Hypothalamus (tissue), 51 donors: ENCODE data around the gene FRMD5.
A peak's percentile ranks its signal among the peaks of the same experiment; 100 is the strongest.

ENCODE experiments used
- DNase-seq, 51 donors: peaks; one replicate each; lab custom pipeline; 2025; lab: John Stamatoyannopoulos, UW

FRMD5 gene

DNA sequence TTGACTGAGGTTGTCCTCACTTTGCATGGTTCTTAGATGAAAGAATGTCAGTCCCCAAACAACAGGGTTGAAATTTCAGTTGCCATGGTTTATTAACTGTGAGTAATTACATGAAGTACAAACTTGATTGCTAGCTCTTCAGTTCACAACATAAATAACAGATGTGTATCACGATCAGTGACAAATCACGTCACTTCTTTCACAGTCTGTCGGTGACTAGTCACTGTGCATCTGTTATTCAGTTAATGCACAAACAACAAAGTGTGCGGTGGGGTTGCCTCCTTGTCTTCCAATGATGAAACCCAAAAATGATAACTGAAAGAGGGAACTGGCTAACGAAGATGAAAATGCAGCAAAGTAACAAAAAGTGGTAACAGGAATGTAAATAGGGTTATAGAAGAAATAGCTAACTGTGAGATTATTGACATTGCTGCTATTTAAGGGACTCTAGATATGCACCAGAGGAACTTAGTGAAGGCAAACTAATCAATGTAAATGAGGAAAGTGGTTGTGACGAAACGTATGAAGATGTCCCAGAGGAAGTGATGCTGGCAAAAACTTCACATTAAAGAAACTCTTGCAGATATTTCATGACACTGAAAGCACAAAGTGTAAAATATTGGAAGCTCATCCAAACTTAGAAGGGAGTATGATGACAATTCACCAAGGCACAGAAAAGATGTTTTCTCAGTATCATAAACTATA lies 208.9 kb downstream of the FRMD5 start:
- peak in 1 of 51 donors; percentile 4 for DNase-seq

DNA sequence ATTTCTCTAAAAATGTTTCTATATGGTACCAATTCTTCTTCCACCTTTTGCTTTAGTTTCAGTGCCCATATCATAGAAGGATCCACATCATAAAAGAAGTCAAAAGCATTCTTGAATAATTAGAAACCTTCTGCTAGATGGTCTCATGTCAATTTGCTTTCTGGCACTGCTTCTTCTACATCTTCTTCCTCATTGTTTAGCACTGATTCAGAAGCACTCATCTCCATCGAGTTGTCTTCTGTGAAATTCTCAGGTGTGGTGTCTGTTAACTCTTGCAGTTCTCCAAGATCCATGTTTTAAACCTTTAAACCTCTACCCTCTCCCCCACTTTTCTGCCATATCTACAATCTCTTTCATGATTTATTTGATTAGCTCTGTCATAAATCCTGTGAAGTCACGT lies 213.5 kb downstream of the FRMD5 start:
- DNase-seq, result no peak

DNA sequence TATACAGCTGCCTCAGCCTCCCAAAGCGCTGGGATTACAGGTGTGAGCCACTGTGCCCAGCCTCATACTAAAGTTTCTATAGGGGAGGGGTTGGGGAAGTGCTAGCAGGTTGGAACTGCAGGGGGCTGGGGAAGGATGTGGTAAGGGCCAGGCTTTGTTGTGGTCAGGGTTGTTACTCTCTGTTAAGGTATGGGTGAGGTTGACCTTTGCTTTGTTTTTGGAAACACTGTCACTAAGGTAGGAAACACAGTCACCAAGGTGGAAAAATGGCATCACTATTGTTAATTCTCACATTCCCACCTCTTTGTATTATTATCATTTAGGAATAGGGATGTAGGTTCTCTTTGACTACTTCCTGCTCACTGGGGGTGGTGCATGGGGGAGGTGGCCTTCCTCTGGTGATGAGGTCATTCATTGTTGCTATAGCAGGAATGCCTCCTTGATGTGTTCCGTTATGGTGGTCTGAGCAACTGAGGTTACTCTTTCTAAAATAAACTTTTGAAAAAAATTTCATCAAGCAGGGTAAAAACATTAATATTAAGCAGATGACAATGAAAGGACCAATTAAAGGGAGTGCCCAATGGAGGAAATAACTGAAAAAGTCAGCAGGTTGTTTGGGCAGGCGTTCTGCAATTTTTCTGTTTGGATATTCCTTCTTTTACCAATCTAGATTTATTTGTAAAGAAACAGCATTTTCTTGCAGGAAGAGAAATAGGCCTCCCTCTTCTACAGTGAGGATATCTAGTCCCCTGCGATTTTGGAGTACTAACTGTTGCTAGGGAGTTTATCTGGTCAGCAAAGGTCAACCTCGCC lies 217.8 kb downstream of the FRMD5 start:
- DNase-seq, result no peak

DNA sequence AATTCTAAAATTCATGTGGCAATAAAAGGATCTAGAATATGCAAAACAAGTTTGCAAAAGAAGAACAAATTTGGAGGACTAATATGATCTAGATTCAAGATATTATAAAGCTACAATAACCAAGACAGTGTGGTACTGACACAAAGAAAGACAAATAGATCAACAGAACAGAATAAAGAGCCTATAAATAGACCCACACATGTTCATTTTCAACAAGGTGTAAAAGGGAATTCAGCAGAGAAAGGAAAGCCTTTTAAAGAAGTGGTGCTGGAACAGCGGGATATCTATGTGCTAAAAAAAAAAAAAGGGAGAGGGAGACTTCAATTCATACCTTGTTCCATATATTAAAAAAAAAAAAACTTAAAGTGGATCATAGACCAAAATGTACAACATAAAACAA lies 219.3 kb downstream of the FRMD5 start:
- no peak for DNase-seq

DNA sequence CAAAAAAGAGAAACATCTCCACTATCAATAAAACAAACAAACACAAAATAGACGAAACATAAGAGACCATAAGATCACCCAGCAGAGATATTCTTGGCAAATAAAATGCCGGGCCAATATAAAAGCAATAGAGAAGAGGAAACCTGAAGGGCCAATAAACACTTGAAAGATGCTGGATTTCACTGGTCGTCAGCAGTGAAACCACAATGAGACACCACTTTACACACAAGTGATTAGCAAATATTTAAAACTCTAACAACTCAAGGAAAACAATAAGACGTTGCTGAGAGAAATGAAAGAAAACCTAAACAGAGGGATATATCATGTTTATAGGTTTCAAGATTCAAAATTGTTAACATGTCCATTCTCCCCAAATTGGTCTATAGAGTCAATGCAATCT lies 219.7 kb downstream of the FRMD5 start:
- no peak for DNase-seq

DNA sequence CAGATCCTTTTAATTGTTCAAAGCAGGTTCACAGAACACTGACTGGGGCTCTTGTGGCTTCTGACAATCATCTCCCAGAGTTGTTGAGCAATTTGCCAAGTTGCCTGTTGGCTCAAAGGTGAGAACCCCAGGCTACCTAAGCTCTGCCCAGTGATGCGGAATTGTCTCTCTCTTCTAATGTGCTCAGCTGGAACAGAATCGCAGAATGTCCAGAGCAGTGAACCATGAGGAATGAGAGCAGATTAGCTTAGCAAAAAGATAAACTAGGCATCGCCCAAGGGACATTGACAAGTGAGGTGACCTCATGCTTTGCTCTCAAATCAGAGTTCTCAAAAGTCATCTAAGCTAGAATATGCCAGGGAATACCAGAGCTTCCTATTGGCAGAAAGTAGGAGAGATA lies 220.2 kb downstream of the FRMD5 start:
- no peak for DNase-seq

DNA sequence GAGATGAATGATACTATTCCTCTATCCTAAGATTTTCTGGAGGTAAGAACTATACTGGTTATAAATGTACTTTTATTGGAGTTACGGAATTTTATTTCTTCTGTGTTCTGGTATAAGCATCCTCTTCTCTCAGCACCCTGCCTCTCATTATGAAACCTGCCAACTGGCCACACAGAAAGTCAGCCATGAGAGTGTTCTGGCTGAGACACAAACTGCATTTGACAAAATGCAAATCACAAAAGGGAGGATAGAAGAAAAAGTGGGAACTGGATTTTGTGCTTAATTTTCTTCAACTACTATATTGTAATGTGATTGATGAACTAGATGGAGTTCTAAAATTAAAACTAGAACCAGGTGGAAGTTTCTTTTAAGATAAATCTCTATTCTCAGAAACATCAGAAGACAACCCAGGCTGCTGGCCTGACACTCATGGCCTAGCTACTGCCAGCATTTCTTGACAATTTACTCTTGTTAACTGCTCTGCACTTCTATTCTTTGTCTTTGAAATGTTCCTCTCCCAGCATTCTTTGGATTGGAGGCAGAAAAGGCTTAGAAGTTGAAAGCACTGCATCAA lies 225.2 kb downstream of the FRMD5 start:
- peak in 3 of 51 donors; percentile 12 to 18 (median 12) for DNase-seq

DNA sequence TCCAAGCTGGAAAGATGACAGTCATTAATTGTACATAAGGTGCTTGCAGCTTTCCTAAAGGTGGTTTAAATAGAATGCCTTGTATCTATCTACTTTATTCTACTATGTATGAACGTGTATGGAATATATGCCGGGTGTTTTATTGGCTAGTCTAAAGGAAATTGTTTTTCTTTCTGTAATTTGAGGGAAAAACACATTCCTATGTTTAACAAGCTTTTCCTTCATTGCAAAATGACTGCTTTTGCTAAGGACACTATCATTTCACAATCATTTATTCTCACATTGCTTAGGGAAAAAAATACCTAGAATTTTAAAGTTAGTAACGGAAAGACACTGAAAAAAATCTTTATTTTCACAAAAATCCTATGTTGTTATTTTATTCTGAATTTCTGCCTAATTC lies 226.5 kb downstream of the FRMD5 start:
- no peak for DNase-seq

DNA sequence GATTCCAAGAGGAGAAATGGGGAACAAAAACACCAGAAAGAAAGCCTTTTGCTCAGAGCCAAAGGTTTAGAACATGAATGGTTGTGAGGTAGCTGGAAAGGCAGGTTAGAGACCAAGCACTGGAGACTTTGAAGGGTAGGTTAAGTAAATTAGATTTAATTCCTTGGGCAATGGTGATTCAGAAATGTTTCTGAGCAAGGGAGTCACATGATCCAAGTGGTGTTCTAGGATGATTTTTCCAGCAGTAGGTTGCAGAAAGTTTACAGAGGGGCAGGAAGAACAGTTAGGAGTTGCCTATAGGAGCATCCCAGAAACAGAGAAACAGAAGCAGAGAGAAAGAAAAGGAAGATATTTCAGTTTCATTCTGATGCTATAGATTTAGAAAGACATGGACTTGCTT lies 228.4 kb downstream of the FRMD5 start:
- no peak for DNase-seq

DNA sequence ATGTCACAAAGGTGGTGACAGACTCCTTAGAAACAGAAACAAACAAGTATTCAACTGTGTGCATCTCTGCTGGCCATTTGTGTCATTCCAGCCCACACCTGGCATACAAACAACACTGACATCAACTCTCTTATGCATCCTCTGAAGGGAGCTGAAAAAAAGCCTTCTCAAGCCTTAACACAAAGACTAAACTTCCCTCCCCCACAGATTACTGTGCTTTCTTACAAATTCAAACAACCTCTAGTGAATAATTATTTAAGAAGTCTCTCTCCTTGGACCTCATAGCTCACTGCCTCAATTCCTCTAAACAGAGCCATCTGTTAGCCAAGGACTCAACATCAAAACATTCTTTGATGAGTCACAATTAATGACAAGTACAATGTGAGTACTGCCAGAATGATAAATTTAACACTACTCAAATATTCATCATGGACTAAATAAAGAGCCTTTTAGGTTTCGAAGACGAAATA lies 236.2 kb downstream of the FRMD5 start:
- peak in 1 of 51 donors; percentile 31 for DNase-seq

DNA sequence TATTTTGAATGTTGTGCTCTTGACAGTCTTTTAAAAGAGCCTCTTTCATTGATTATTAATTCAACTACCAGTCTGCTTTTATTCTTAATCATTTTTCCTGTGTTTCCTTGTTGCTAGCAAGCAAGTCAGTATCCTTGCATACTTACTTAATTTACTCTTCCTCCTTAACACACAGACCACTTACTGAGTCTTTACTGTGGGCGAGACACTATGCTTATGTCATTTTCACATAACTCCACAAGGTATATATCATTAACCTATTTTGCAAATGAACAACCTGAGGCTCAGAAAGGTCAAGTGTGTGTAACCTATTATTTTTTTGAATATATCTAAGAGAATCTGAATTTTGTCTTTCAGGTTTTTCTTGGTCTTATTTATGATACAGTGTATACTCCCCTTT lies 237.3 kb downstream of the FRMD5 start:
- DNase-seq, result no peak

DNA sequence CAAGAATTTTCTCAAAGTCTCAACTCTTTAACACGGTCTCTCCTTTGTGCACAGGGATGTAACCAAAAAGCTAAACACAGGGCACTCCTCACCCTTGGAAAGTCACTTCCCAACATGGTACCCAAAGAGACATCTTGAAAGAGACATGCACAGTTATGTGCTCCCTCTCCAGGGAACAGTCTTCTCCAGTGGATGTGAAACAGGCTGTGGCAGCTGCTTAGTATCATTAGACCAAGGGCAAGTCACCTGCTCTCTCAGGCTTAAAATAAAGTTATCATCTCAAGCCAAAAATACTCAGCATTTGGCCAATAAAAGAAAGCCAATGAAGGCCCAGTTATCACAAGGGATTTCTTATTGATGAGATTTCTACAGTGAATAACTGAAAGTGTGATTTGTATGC lies 239.9 kb downstream of the FRMD5 start:
- DNase-seq, result no peak

DNA sequence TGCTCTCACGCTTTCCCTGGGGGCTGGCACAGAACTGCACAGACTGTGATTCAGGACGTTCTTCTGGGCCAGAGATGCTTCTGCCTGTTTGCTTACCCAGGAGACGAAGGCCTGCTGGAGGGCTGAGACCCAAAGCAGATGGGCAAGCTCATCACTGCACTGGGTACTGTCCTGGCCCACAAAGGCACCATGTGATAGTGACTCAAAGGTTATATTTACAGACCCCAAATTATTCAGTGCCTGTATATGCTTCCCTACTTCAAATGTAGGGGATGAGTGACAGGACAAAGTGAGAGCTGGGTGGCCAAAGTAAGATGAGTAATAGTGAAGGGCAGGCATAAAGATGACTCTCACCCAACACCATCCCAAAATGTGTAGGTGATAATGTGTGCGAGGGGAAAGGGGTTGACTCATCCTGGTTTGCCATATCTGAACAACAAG lies 240.9 kb downstream of the FRMD5 start:
- peak in 1 of 51 donors; percentile 84 for DNase-seq

DNA sequence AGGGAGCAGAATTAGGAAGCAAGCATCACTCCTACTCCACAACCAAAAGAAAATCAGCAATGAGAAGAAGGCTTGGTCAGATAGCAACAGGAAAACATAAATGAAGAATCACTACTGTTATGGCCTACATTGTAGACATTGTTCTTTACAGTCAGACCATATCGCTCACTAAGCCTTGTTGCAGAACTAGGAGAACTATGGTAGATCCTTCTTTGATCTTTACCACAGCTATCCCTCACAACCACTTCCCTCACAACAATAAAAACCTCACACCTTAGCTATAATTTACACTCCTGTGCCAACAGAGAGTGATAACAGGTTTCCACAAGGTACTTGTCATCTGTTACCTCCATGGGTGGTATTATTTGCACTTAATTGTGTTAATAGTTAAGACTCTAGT lies 241.7 kb downstream of the FRMD5 start:
- no peak for DNase-seq

DNA sequence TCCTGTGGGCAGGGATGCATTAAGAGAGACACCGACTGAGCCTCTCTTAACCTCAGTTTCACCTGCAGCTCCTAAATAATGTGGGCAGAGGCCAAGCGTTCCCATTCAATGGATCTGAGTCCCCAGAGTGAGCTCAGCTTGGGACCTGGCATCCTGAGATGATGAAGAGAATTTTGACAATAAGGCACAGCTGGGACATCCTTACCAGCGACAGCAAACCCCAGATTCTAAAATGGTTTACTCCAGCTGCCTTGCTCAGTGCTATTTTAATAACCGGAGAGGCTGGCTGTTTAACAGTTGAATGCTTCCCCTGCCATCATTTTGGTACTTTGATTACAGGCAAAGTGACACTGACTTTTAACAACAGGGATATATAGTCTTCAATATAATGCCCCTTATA lies 244.5 kb downstream of the FRMD5 start:
- DNase-seq, result no peak

DNA sequence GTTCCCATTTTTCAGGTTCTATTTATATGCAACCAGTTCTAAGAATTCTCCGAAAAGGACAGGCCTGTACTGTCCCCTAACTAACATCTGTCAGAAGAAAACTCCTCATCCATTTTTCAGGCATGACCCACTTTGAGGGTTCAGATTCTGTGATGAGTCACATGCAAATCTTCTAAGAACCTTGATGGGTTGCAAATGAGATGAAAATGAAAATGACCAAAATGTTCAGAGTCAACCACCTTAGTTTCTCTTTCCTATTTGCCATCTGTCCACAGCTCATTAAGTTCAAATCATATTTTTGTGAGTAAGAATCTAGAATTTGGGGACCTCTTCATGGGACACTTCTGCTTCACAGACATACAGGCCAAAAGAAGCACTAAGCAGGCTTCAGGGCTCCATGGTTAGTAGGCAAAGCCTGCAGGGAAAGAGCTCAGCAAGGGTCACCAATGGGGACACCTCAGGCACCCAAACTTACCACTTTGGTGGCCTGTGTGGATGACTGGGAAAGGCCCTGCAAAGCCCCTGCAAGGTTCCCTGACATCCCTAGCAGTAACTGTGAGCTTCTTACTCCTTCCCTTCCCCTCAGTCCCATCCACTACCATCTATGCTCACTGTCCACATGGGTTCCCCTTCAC lies 246.3 kb downstream of the FRMD5 start:
- DNase-seq, result no peak

DNA sequence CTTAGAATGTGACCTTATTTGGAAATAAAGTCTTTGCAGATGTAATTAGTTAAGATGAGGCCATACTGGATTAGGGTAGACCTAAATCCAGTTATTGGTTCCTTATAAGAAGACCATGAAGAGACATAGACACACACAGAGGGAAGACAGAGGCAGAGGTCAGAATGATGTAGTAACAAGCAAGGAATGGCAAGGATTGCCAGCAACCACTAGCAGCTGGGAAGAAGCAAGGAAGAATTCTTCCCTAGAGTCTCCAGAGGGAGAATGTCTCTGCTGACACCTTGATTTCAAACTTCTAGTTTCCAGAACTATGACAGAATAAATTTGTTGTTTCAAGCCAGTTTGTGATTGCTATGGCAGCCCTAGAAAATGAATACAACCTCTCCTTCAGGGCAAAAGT lies 251.6 kb downstream of the FRMD5 start:
- no peak for DNase-seq

DNA sequence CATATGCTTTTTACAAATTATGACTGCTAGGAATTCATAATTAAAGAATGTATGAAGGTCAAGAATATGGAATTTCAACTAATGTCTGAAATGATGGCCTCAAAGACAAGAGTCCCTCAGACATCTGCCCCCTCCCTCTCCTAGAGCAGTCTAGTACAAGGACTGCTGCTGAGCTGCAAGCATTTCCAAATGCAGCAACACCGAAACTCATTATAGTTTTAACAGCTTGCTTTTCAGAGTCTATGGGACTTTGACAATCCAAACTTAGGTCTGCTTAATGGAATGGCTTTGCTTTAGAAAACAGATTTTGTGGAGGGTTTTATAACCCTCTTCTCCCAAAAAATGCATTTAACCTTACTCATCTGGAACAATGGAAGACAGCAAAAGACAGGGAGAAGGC lies 252.9 kb downstream of the FRMD5 start:
- DNase-seq, result no peak

DNA sequence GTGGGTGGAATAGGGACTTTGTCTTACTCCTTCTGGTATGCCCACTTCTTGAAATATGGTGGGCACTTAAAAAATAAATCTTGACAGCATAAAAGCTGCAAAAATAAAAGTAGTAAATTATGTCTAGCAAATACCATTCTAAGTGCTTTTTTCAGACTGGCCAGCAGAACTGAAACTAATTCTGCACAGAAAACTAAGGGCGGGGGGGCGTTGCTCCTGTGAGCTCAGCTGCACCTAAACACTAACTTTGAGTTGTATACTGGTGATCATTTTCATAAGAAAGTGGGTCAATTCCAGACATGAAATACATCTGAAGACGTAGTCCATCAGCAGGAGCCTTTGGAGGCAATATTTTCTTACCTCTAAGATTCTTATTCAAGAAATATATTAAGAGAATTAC lies 253.5 kb downstream of the FRMD5 start:
- no peak for DNase-seq

DNA sequence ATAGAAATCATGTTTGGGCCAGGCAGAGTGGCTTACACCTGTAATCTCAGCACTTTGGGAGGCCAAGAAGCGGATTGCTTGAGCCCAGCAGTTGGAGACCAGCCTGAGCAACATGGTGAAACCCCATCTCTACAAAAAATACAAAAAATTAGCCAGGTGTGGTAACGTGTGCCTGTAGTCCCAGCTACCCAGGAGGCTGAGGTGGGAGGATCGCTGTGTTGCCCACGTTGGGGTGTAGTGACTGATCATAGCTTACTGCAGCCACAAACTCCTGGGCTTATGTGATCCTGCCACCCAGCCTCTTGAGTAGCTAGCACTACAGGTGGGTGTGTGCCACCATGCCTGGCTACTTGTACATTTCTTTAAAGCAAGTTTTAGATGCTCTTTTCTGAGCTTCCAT lies 254.0 kb downstream of the FRMD5 start:
- DNase-seq, result no peak

DNA sequence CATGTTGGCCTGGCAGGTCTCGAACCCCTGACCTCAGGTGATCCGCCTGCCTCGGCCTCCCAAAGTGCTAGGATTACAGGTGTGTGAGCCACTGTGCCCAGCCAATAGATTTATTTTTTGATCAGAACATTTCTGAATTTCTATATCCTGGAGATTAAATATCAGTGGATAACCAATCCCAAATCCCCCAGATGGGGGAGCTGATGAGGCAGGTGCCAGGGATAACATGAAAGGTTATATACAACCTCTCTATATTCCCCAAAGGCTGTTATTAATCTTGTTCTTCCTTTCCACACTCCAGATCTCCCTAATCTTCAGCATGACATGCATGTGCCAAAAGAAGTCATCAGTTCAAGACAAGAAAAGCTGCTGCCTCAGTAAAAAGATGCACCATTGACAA lies 256.0 kb downstream of the FRMD5 start:
- no peak for DNase-seq
